Ovary (tissue), 9 donors: ENCODE data around the gene AIPL1. TPM values are rescaled to one million over a fixed set of nuclear protein-coding genes. Genes with fewer than 3 reads are reported as not detected.

Experiments
- DNase-seq, 5 donors: peaks; one replicate each; pipeline ENCODE4 v3.0.0-alpha.2; 2019 to 2020
- H3K27ac ChIP-seq, 2 donors: fragments of 200-600 bp; one replicate each; pipeline versions ENCODE4 v1.5.1 to v1.8.0; 2019 to 2022
- H3K27me3 ChIP-seq: fragments of 200-600 bp; one replicate; pipeline ENCODE4 v1.8.0; 2022
- H3K36me3 ChIP-seq: fragments of 200-600 bp; sonication (generic); one replicate; pipeline ENCODE4 v1.5.1; 2019
- H3K4me1 ChIP-seq: one replicate; pipeline ENCODE4 v1.8.1; 2013; ENCODE audit warnings: mild to moderate bottlenecking, moderate library complexity; ENCODE audit not compliant: insufficient read depth
- H3K4me3 ChIP-seq: fragments of 200-600 bp; sonication (generic); one replicate; pipeline ENCODE4 v1.5.1; 2017
- H3K9me3 ChIP-seq, 2 donors: fragments of 200-600 bp in 1 of 2; sonication (generic) in 1 of 2; one replicate each; pipeline versions ENCODE4 v1.5.1 to v1.8.1; 2013 to 2019; ENCODE audit warnings: mild to moderate bottlenecking in 1 of 2, moderate library complexity in 1 of 2
- CTCF ChIP-seq, 3 donors: fragments of 450-650 bp in 2 of 3; fragments of 200-600 bp in 1 of 3; IDR thresholded peaks; one replicate each; pipeline versions ENCODE4 v1.5.1 to v1.8.0; 2016 to 2022; ENCODE audit warnings: antibody characterized with exemption in 3 of 3, mild to moderate bottlenecking in 1 of 3
- EP300 ChIP-seq: sonication (generic); formaldehyde crosslinking; IDR thresholded peaks from one replicate; pipeline ENCODE4 v1.6.1; 2017; ENCODE audit warnings: antibody characterized with exemption
- POLR2A ChIP-seq: fragments of 450-650 bp; IDR thresholded peaks from one replicate; pipeline ENCODE4 v1.6.1; 2017; ENCODE audit warnings: antibody characterized with exemption, mild to moderate bottlenecking, moderate library complexity
- WGBS, 3 donors: extraction: QIAGEN DNeasy Blood & Tissue Kit in 1 of 3; methylation state at CpG; one replicate each; pipeline versions ENCODE4 v1.1.5 to v1.1.7; 2013 to 2017; 5-methylcytosine and 5-hydroxymethylcytosine counted together
- intact Hi-C, 4 donors: fragments of 100-400 bp; cut with DNase I; formaldehyde crosslinking; loops; one replicate each; pipeline versions ENCODE4 v1.11.0 to v1.15.1; 2022 to 2023
- polyA plus RNA-seq, 2 donors: library from polyadenylated mRNA; stranded (reverse); fragments of 200-250 nt in 1 of 2; fragments of 350-450 nt in 1 of 2; fragmentation: Illumina TruSeq in 1 of 2; extraction: RNeasy Lipid Tissue Mini Kit (QIAGEN cat#74804) in 1 of 2; gene quantifications; one replicate each; pipeline ENCODE4 v1.2.3, GENCODE V29; 2013 to 2014
- total RNA-seq, 7 donors: library from RNA; depleted of rRNA in 2 of 7; stranded (reverse); fragments of >200 nt in 2 of 7; fragmentation: NEBNext Ultra II Directional in 3 of 7; extraction: Animal tissue kit (Norgen Biotek cat#: 25700) in 3 of 7; gene quantifications; one replicate each; pipeline versions ENCODE4 v1.1.0 to v1.2.4, GENCODE V29; 2016 to 2023
- donor health status: DM: no; HTN: no; CAD: no; lungs with moderate emphysema.
- donor health status: DM: no; HTN: no; CAD: no.
- donor health status: Bipolar disorder and iron deficiency.
- donor health status: DM: yes; HTN: yes; CAD: no.
- donor health status: DM: no; HTN: no; CAD: no.
- donor health status: DM: yes; HTN: yes; CAD: no.

The AIPL1 gene
- total and polyA plus RNA-seq, 9 donors, result not detected

- peak in 1 of 5 donors; percentile 56 for DNase-seq
- Histone ChIP-seq H3K4me3 (no peak overlapping the region), H3K9me3 (no peaks in the 10 kb centered on the region), H3K4me1 (no peaks in the 10 kb centered on the region), H3K27ac (no peak overlapping the region), H3K36me3 (no peaks in the 10 kb centered on the region), H3K27me3 (no peaks in the 10 kb centered on the region)
- intact Hi-C loops, result loop anchor here in 1 of 4 donors (10.0 kb wide), 1 partner anchor 155 kb away; no protein-coding TSS in a partner anchor
- no peak for TF ChIP-seq POLR2A
- 48 to 69% (median 66%) methylated on average over 13 of the region's 13 CpGs for WGBS, 3 donors
Measured at GRCh38 chr17:6479622-6480302, 44.8 kb upstream of the AIPL1 start.

DNA sequence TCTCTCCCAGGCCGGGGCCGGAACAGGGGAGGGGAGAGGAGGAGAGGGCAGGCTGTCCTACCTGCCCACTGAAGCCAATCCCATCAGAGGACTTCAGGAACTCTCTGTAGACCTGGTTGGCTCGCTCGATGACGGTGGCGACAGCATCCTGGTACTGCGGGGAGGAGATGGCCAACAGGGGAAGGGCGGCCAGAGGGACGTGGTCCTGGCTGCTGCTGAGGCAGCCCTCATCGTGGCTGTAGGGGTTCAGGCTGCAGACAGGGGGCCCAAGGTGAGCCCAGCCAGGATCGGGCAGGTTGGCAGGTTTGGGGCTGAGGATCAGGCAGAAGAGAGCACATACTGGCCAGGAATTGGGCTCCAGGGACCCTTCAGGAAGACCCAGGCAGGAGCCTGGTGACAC is 43.6 kb upstream of the AIPL1 start:
- Histone ChIP-seq H3K36me3 (no peaks in the 10 kb centered on the region), H3K27me3 (no peaks in the 10 kb centered on the region), H3K4me1 (no peaks in the 10 kb centered on the region), H3K9me3 (no peaks in the 10 kb centered on the region), H3K27ac (no peak overlapping the region), H3K4me3 (no peak overlapping the region)
- intact Hi-C loops, result loop anchor here in 1 of 4 donors (10.0 kb wide), 1 partner anchor 156 kb away; no protein-coding TSS in a partner anchor
- TF ChIP-seq POLR2A (no peak), CTCF (IDR thresholded peaks at IDR 0.05) (no peak), EP300 (no peak)
- WGBS, 3 donors, result 80 to 84% (median 83%) methylated on average over 11 of the region's 11 CpGs
- no peak for DNase-seq

GRCh38 chr17:6477831-6478383 is 43.0 kb upstream of the AIPL1 start:
- Histone ChIP-seq H3K36me3 (no peaks in the 10 kb centered on the region), H3K4me3 (no peak overlapping the region), H3K9me3 (no peaks in the 10 kb centered on the region), H3K27me3 (no peaks in the 10 kb centered on the region), H3K27ac (no peak overlapping the region), H3K4me1 (peaks cover 2% of the 10 kb centered on the region)
- no peak for TF ChIP-seq EP300
- TF ChIP-seq POLR2A, result no peak
- TF ChIP-seq CTCF (IDR thresholded peaks at IDR 0.05), result no peak
- peak in 1 of 5 donors; percentile 21 for DNase-seq
- 54 to 78% (median 59%) methylated on average over 13 to 14 of the region's 14 CpGs for WGBS, 3 donors
- intact Hi-C loops, result loop anchor here in 1 of 4 donors (10.0 kb wide), 1 partner anchor 157 kb away; no protein-coding TSS in a partner anchor

GRCh38 chr17:6476810-6477179 is 41.9 kb upstream of the AIPL1 start:
- no peak overlapping the region for H3K4me3 ChIP-seq
- peak in 2 of 5 donors; percentile 52 to 53 for DNase-seq
- H3K4me1 ChIP-seq, result peaks cover 5% of the 10 kb centered on the region
- WGBS, 3 donors, result 62 to 74% (median 64%) methylated on average over 10 of the region's 10 CpGs
- no peak for TF ChIP-seq CTCF (IDR thresholded peaks at IDR 0.05)
- no peak for TF ChIP-seq EP300
- no peak for TF ChIP-seq POLR2A
- H3K36me3 ChIP-seq, result no peaks in the 10 kb centered on the region
- H3K27ac ChIP-seq, result no peak overlapping the region
- no peaks in the 10 kb centered on the region for H3K27me3 ChIP-seq
- no peaks in the 10 kb centered on the region for H3K9me3 ChIP-seq
- intact Hi-C loops, result loop anchor here in 1 of 4 donors (10.0 kb wide), 1 partner anchor 158 kb away; no protein-coding TSS in a partner anchor
